PC-3 (cell line): ENCODE results near the gene CPEB3. TPM values are rescaled to one million over a fixed set of nuclear protein-coding genes. Genes with fewer than 3 reads are reported as not detected.

ENCODE experiments used
- ATAC-seq: fragments of 200-7000 bp; cut with Tn5 transposase; 2 replicates; pipeline ENCODE4 v1.9.1; 2020; ENCODE audit warnings: mild to moderate bottlenecking, moderate library complexity
- BruUV-seq: library from RNA; stranded (reverse); fragments of 400-500 nt; replicated peaks from 2 replicates; lab custom pipeline; 2021; lab: Mats Ljungman, UMichigan
- CTCF ChIA-PET: fragments of 300-600 bp; sonication (Branson Sonifier 250); formaldehyde crosslinking; loops from one replicate; lab custom pipeline; 2022; ENCODE audit warnings: antibody characterized with exemption; lab: Charles Lee
- POLR2A ChIA-PET: fragments of 300-600 bp; sonication (Branson Sonifier 250); formaldehyde crosslinking; loops from one replicate; lab custom pipeline; 2022; ENCODE audit warnings: antibody characterized with exemption; ENCODE audit not compliant: unreplicated experiment; lab: Charles Lee
- DNase-seq: peaks from one replicate; pipeline ENCODE4 v3.0.0-alpha.2; 2015
- H2AFZ ChIP-seq: fragments of 300-600 bp; sonication (generic); 2 replicates; pipeline ENCODE4 v1.6.0; 2016; ENCODE audit warnings: antibody characterized with exemption, low read length
- H3F3A ChIP-seq: fragments of 300-600 bp; sonication (generic); one replicate; pipeline ENCODE4 v1.6.0; 2017; ENCODE audit warnings: antibody characterized with exemption, low read length, control low read depth, mild to moderate bottlenecking; ENCODE audit not compliant: unreplicated experiment
- H3K27ac ChIP-seq: fragments of 300-600 bp; sonication (generic); 2 replicates; pipeline ENCODE4 v1.5.1; 2016; ENCODE audit warnings: mild to moderate bottlenecking, low read length
- H3K27me3 ChIP-seq: fragments of 300-600 bp; sonication (generic); 2 replicates; pipeline ENCODE4 v1.6.1; 2016; ENCODE audit warnings: low read length, mixed read lengths
- H3K36me3 ChIP-seq: fragments of 300-600 bp; sonication (generic); 2 replicates; pipeline ENCODE4 v1.6.1; 2016; ENCODE audit warnings: low read depth, mixed run types, low read length, mixed read lengths
- H3K4me1 ChIP-seq: fragments of 300-600 bp; sonication (generic); 2 replicates; pipeline ENCODE4 v1.5.1; 2016; ENCODE audit warnings: low read length; ENCODE audit not compliant: insufficient read depth
- H3K4me2 ChIP-seq: fragments of 300-600 bp; sonication (generic); 2 replicates; pipeline ENCODE4 v1.6.0; 2016; ENCODE audit warnings: low read length
- H3K4me3 ChIP-seq: fragments of 300-600 bp; sonication (generic); 2 replicates; pipeline ENCODE4 v1.5.1; 2016; ENCODE audit warnings: mild to moderate bottlenecking, low read length, mixed read lengths
- H3K79me2 ChIP-seq: fragments of 300-600 bp; sonication (generic); 2 replicates; pipeline ENCODE4 v1.6.1; 2017; ENCODE audit warnings: low read length, mixed read lengths
- H3K9ac ChIP-seq: fragments of 300-600 bp; sonication (generic); 2 replicates; pipeline ENCODE4 v1.6.0; 2016; ENCODE audit warnings: mild to moderate bottlenecking, low read length
- H3K9me2 ChIP-seq: fragments of 300-600 bp; sonication (generic); replicated peaks from 2 replicates; pipeline ENCODE4 v1.6.1; 2016; ENCODE audit warnings: mixed run types, low read length, mixed read lengths
- H3K9me3 ChIP-seq: fragments of 300-600 bp; sonication (generic); 2 replicates; pipeline ENCODE4 v1.6.1; 2016; ENCODE audit warnings: low read length, mixed read lengths
- H4K20me1 ChIP-seq: fragments of 300-600 bp; sonication (generic); 2 replicates; pipeline ENCODE4 v1.6.1; 2016; ENCODE audit warnings: low read length, mixed read lengths
- EZH2 ChIP-seq: fragments of 300-600 bp; sonication (generic); IDR thresholded peaks from one replicate; pipeline ENCODE4 v1.6.1; 2017; ENCODE audit warnings: antibody characterized with exemption, mild to moderate bottlenecking, low read length; ENCODE audit not compliant: unreplicated experiment
- EZH2phosphoT487 ChIP-seq: fragments of 300-600 bp; sonication (generic); IDR thresholded peaks from 2 replicates; pipeline ENCODE4 v1.6.1; 2018; ENCODE audit warnings: mild to moderate bottlenecking, antibody characterized with exemption, low read length, borderline replicate concordance
- intact Hi-C: fragments of 100-400 bp; cut with micrococcal nuclease; formaldehyde crosslinking; loops from 2 replicates; pipeline ENCODE4 v1.9.0; 2023
- total RNA-seq: library from RNA; depleted of rRNA; stranded (reverse); fragments of >200 nt; gene quantifications from 2 replicates; pipeline ENCODE4 v1.2.3, GENCODE V29; 2014
- TF ChIP-seq, protein P1 (sequence below): fragments of 300-600 bp; sonication (generic); conservative IDR thresholded peaks from 2 replicates; pipeline ENCODE4 v1.5.1; 2017; ENCODE audit warnings: antibody characterized with exemption, low read depth, mild to moderate bottlenecking, low read length

CPEB3 gene
- total RNA-seq, 1 experiment from 2014 or later, result 0.80 TPM

DNA sequence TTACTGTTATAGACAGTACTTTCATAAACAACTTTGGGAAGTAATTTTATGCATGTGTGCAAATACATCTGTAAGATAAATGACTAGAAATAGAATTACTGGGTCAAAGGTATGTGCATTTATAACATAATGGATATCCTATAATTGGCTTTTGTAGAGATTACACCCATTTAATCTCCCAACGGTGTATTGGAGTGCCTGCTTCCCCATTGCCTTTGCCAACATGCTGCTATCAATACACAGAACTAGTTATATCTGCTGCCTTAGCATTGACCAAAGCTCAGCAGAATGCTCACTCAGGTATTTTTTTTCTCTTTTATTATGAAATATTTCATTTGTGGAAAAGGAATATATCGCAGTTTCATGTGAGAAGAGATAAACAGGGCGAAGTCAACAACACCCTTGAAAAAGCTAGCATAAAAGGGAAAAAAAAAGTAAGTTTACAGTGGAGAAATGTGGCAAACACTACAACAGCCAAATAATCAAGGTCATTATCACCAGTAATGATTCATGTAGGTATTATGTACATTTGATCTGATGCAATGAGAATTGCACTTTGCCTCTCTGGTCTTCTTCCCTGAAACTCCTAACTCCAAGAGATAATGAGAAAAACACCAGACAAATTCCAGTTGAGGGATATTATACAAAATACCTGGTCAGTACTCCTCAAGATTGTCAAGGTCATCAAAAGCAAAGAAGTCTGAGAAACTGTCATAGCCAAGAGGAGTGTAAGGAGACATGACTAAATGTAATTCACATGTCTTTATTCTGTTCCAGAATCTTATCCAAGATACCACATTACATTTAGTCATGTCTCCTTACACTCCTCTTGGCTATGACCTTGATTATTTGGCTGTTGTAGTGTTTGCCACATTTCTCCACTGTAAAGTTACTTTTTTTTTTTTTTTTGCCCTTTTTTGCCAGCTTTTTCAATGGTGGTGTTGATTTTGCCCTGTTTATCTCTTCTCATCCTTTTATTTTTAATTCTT is 36.9 kb upstream of the CPEB3 start:
- no TSS peak for BruUV-seq

DNA sequence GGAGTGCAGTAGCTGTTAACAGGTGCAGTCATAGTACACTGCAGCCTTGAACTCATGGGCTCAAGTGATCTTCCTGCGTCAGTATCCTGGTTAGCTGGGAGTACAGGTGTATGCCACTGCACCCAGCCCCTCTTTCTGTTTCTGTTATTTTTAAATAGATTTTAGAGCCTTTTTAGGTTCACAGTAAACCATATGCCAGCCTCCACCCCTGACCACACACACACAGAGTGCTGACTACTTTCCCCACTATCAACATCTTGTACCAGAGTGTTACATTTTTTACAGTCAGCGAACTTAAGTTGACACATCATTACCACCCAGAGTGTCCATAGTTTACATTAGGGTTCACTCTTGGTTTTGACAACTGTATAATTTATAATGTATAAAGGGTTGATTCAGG is 32.2 kb upstream of the CPEB3 start:
- H3K27ac ChIP-seq, result no peak overlapping the region
- H4K20me1 ChIP-seq, result peaks cover 3% of the 10 kb centered on the region; the same call in 1 of the 2 replicates
- no peak overlapping the region for H3K9ac ChIP-seq
- CTCF ChIA-PET, result no interaction called here
- TF ChIP-seq EZH2phosphoT487 (no peak), EZH2 (no peak)
- TF ChIP-seq, protein P1, sequence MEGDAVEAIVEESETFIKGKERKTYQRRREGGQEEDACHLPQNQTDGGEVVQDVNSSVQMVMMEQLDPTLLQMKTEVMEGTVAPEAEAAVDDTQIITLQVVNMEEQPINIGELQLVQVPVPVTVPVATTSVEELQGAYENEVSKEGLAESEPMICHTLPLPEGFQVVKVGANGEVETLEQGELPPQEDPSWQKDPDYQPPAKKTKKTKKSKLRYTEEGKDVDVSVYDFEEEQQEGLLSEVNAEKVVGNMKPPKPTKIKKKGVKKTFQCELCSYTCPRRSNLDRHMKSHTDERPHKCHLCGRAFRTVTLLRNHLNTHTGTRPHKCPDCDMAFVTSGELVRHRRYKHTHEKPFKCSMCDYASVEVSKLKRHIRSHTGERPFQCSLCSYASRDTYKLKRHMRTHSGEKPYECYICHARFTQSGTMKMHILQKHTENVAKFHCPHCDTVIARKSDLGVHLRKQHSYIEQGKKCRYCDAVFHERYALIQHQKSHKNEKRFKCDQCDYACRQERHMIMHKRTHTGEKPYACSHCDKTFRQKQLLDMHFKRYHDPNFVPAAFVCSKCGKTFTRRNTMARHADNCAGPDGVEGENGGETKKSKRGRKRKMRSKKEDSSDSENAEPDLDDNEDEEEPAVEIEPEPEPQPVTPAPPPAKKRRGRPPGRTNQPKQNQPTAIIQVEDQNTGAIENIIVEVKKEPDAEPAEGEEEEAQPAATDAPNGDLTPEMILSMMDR, result no peak
- no TSS peak for BruUV-seq
- POLR2A ChIA-PET, result no interaction called here
- intact Hi-C loops, result no loop called here
- ATAC-seq, result no peak
- no peak overlapping the region for H3K4me2 ChIP-seq
- no peak for DNase-seq
- no peaks in the 10 kb centered on the region for H3K9me3 ChIP-seq
- H3K36me3 ChIP-seq, result no peaks in the 10 kb centered on the region
- peaks cover 8% of the 10 kb centered on the region for H3K4me1 ChIP-seq
- peaks cover 69% of the 10 kb centered on the region for H3K79me2 ChIP-seq
- no peak overlapping the region for H2AFZ ChIP-seq
- H3K9me2 ChIP-seq, result no peaks in the 10 kb centered on the region
- H3K4me3 ChIP-seq, result no peak overlapping the region
- H3F3A ChIP-seq, result no peaks in the 10 kb centered on the region
- no peaks in the 10 kb centered on the region for H3K27me3 ChIP-seq

More for the DNA sequence above, 36.9 kb upstream of the CPEB3 start:
- H3F3A ChIP-seq, result peaks cover 7% of the 10 kb centered on the region
- no peak overlapping the region for H3K4me2 ChIP-seq
- H3K4me1 ChIP-seq, result peaks cover 33% of the 10 kb centered on the region
- H3K27ac ChIP-seq, result peak overlapping the region; percentile 7; the same call in 1 of the 2 replicates
- CTCF ChIA-PET, result no interaction called here
- no peak overlapping the region for H3K9ac ChIP-seq
- TF ChIP-seq EZH2phosphoT487, result no peak
- TF ChIP-seq, protein P1, result no peak
- TF ChIP-seq EZH2, result no peak
- no peak for ATAC-seq
- intact Hi-C loops, result no loop called here
- H4K20me1 ChIP-seq, result no peaks in the 10 kb centered on the region; the same call in 1 of the 2 replicates
- no peaks in the 10 kb centered on the region for H3K9me2 ChIP-seq
- DNase-seq, result no peak
- H3K27me3 ChIP-seq, result no peaks in the 10 kb centered on the region
- POLR2A ChIA-PET, result no interaction called here
- no peak overlapping the region for H2AFZ ChIP-seq
- no peaks in the 10 kb centered on the region for H3K36me3 ChIP-seq
- H3K9me3 ChIP-seq, result no peaks in the 10 kb centered on the region
- H3K79me2 ChIP-seq, result peaks cover 72% of the 10 kb centered on the region
- H3K4me3 ChIP-seq, result no peak overlapping the region

DNA sequence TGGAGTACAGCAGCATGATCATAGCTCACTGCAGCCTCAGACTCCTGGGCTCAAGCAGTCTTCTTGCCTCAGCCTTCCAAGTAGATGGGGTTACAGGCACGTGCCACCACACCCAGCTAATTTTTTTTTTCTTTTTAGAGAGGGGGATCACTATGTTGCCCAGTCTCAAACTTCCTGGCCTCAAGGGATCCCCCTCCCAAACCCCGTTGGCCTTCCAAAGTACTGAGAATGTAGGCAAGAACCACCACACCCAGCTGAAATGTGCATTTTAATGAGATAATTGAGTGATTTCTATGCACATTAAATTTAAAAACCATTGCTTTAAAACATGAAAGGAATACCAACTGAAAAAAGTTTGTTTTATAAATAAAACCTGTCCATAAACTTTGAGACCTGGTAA is 25.7 kb upstream of the CPEB3 start:
- POLR2A ChIA-PET, result no interaction called here
- H3K9me3 ChIP-seq, result no peaks in the 10 kb centered on the region
- no peak for DNase-seq

More for the DNA sequence above, 25.7 kb upstream of the CPEB3 start:
- Histone ChIP-seq H3K4me2 (no peak overlapping the region), H3K4me3 (no peak overlapping the region), H3K36me3 (peaks cover 9% of the 10 kb centered on the region), H3K27me3 (no peaks in the 10 kb centered on the region), H2AFZ (no peak overlapping the region), H3K9me2 (no peaks in the 10 kb centered on the region), H4K20me1 (0 out of 2 replicates have a peak, but pooled peaks cover 3% of the 10 kb centered on the region), H3K9ac (no peak overlapping the region), H3K27ac (no peak overlapping the region), H3K79me2 (peaks cover 32% of the 10 kb centered on the region), H3K4me1 (no peaks in the 10 kb centered on the region), H3F3A (no peaks in the 10 kb centered on the region)
- no TSS peak for BruUV-seq
- no peak for ATAC-seq
- CTCF ChIA-PET, result no interaction called here
- TF ChIP-seq, protein P1, result no peak
- TF ChIP-seq EZH2phosphoT487 (no peak), EZH2 (no peak)
- intact Hi-C loops, result no loop called here
